Right renal cortex interstitium (tissue), 3 donors: ENCODE results near the gene FBP1. TPM values are rescaled to one million over a fixed set of nuclear protein-coding genes. Genes with fewer than 3 reads are reported as not detected.

Source experiments
- DNase-seq, 3 donors: peaks; one replicate each; pipeline ENCODE4 v3.0.0-alpha.2; 2013; ENCODE audit warnings: low read depth in 3 of 3, low spot score in 2 of 3
- polyA plus RNA-seq, 3 donors: library from polyadenylated mRNA; unstranded; fragments of 120-200 nt; gene quantifications; one replicate each; pipeline ENCODE4 v1.2.1, GENCODE V29; 2013; ENCODE audit not compliant: insufficient read length in 3 of 3

Gene FBP1
- polyA plus RNA-seq, 3 donors, result 51.3 to 59.1 (median 54.4) TPM

- no peak for DNase-seq
Observed at GRCh38 chr9:94657021-94657725, 17.9 kb upstream of the FBP1 start.

- DNase-seq, result no peak
Observed at GRCh38 chr9:94656200-94656599, 16.9 kb upstream of the FBP1 start.

- DNase-seq, result no peak
Observed at GRCh38 chr9:94655739-94656138, 16.4 kb upstream of the FBP1 start.

- no peak for DNase-seq
Observed at GRCh38 chr9:94654165-94654894, 15.0 kb upstream of the FBP1 start.

- no peak for DNase-seq
Observed at GRCh38 chr9:94650949-94651348, 11.6 kb upstream of the FBP1 start.

- DNase-seq, result no peak
Observed at GRCh38 chr9:94649100-94649819, 9.9 kb upstream of the FBP1 start.

- DNase-seq, result no peak
Observed at GRCh38 chr9:94648185-94648584, 8.9 kb upstream of the FBP1 start.

GRCh38 chr9:94645901-94646300 lies 6.6 kb upstream of the FBP1 start:
- no peak for DNase-seq

- DNase-seq, result no peak
Observed at GRCh38 chr9:94644543-94644942, 5.2 kb upstream of the FBP1 start.

- no peak for DNase-seq
Observed at GRCh38 chr9:94643741-94644140, 4.4 kb upstream of the FBP1 start.

GRCh38 chr9:94643176-94643575 lies 3.9 kb upstream of the FBP1 start:
- DNase-seq, result no peak

GRCh38 chr9:94642501-94642900 lies 3.2 kb upstream of the FBP1 start:
- no peak for DNase-seq

- no peak for DNase-seq
Observed at GRCh38 chr9:94639999-94640376, 670 bp upstream of the FBP1 start.

- no peak for DNase-seq
Observed at GRCh38 chr9:94638335-94639060, 820 bp downstream of the FBP1 start.

- no peak for DNase-seq
Observed at GRCh38 chr9:94632737-94633136, 6.6 kb downstream of the FBP1 start.

GRCh38 chr9:94631599-94631998 lies 7.7 kb downstream of the FBP1 start:
- no peak for DNase-seq

- DNase-seq, result no peak
Observed at GRCh38 chr9:94630833-94631232, 8.5 kb downstream of the FBP1 start.

GRCh38 chr9:94630281-94630680 lies 9.0 kb downstream of the FBP1 start:
- no peak for DNase-seq

GRCh38 chr9:94627287-94627686 lies 12.0 kb downstream of the FBP1 start:
- DNase-seq, result no peak

- DNase-seq, result no peak
Observed at GRCh38 chr9:94625835-94626234, 13.5 kb downstream of the FBP1 start.

GRCh38 chr9:94624629-94625028 lies 14.7 kb downstream of the FBP1 start:
- no peak for DNase-seq
